Sigmoid colon (tissue), 7 donors: ENCODE results near the gene GPC6. TPM values are rescaled to one million over a fixed set of nuclear protein-coding genes. Genes with fewer than 3 reads are reported as not detected.

Source experiments
- DNase-seq: peaks from one replicate; pipeline ENCODE4 v3.0.0-alpha.2; 2019
- H3K27ac ChIP-seq, 4 donors: fragments of 200-600 bp; sonication (generic); one replicate each; pipeline ENCODE4 v1.5.1; 2016 to 2019; ENCODE audit warnings: mild to moderate bottlenecking in 1 of 4
- H3K27me3 ChIP-seq, 3 donors: fragments of 200-600 bp; sonication (generic); one replicate each; pipeline ENCODE4 v1.5.1; 2019; ENCODE audit warnings: mild to moderate bottlenecking in 1 of 3
- H3K36me3 ChIP-seq, 4 donors: fragments of 200-600 bp; sonication (generic); one replicate each; pipeline ENCODE4 v1.5.1; 2016 to 2019
- H3K4me1 ChIP-seq, 4 donors: fragments of 200-600 bp; sonication (generic); one replicate each; pipeline ENCODE4 v1.5.1; 2017 to 2019
- H3K4me3 ChIP-seq, 4 donors: fragments of 200-600 bp; sonication (generic); one replicate each; pipeline ENCODE4 v1.5.1; 2017 to 2019; ENCODE audit warnings: mild to moderate bottlenecking in 2 of 4, moderate library complexity in 1 of 4
- H3K9me3 ChIP-seq, 4 donors: fragments of 200-600 bp in 3 of 4; sonication (generic) in 3 of 4; one replicate each; pipeline versions ENCODE4 v1.5.1 to v1.6.1; 2013 to 2019
- EP300 ChIP-seq, 4 donors: sonication (generic); formaldehyde crosslinking; IDR thresholded peaks; one replicate each; pipeline ENCODE4 v1.6.1; 2017; ENCODE audit warnings: antibody characterized with exemption in 4 of 4
- POLR2A ChIP-seq, 2 donors: fragments of 450-650 bp; IDR thresholded peaks; one replicate each; pipeline ENCODE4 v1.6.1; 2016; ENCODE audit warnings: antibody characterized with exemption in 2 of 2, mild to moderate bottlenecking in 2 of 2, moderate library complexity in 2 of 2
- POLR2AphosphoS5 ChIP-seq, 4 donors: sonication (generic); formaldehyde crosslinking; IDR thresholded peaks; one replicate each; pipeline ENCODE4 v1.6.1; 2017; ENCODE audit warnings: antibody characterized with exemption in 4 of 4
- WGBS, 2 donors: extraction: QIAGEN DNeasy Blood & Tissue Kit; methylation state at CpG; one replicate each; pipeline ENCODE4 v1.1.7; 2013; 5-methylcytosine and 5-hydroxymethylcytosine counted together
- intact Hi-C: fragments of 100-400 bp; cut with DNase I; formaldehyde crosslinking; loops from one replicate; pipeline ENCODE4 v1.15.1; 2023
- polyA plus RNA-seq, 3 donors: library from polyadenylated mRNA; stranded (reverse); fragments of 200-250 nt; gene quantifications; one replicate each; pipeline ENCODE4 v1.2.3, GENCODE V29; 2013
- total RNA-seq, 4 donors: library from RNA; depleted of rRNA; stranded (reverse); fragments of >200 nt; gene quantifications; one replicate each; pipeline ENCODE4 v1.1.0, GENCODE V29; 2016
- TF ChIP-seq, protein P1 (sequence below), 4 experiments: fragments of 450-650 bp in 3 of 4; fragments of 200-600 bp in 1 of 4; IDR thresholded peaks; one replicate each; pipeline ENCODE4 v1.5.1; 2016 to 2019; ENCODE audit warnings: antibody characterized with exemption in 4 of 4, mild to moderate bottlenecking in 3 of 4, moderate library complexity in 2 of 4
- donor health status: healthy with polysubstance abuse.
- donor health status: Bipolar disorder and iron deficiency.
- donor health status: healthy.

Gene GPC6
- total and polyA plus RNA-seq, 7 donors, result 0.23 to 27.5 (median 14.4) TPM

DNA sequence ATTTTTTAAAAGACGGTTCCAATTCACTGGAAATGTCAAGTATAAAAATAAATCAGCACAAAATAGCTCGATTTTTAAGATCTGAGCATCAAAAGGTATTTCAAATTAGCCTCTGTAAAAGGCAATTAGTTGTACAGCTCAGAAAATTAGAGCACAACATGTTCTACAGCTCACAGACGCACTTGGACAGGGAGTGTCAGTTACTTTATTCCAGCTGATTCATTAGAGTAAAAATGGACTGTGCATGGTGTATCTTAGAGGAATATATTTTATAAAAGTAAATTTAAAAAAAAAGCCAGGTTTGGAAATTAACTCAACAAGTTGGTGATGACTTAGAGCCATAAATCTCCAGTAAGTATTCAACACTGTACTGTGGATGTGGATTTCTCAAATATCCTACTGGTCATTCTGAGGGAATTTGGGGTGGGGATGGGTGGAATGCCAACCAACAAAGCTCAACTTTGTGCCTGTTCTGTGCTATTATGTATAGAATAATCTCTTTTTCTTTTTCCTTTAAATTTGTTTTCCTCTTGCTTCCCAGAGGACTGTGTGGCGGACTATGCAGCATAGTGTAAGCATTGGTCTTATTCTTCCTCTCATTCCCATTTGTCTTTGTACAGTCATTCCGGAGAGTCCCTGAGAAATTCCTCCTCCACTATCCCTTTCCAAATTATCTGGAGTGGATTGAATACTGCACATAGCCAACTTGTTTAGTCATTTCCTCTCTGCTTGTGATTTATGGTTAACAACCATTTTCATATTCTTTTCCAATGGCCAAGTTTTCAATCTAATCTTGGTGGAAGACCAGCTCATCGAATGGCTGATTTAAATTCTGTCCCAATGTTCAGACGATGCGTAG is 1083.6 kb downstream of the GPC6 start:
- no peaks in the 10 kb centered on the region for H3K36me3 ChIP-seq
- intact Hi-C loops, result no loop called here
- 79 to 84% methylated on average over 8 of the region's 8 CpGs for WGBS, 2 donors
- TF ChIP-seq, protein P1, sequence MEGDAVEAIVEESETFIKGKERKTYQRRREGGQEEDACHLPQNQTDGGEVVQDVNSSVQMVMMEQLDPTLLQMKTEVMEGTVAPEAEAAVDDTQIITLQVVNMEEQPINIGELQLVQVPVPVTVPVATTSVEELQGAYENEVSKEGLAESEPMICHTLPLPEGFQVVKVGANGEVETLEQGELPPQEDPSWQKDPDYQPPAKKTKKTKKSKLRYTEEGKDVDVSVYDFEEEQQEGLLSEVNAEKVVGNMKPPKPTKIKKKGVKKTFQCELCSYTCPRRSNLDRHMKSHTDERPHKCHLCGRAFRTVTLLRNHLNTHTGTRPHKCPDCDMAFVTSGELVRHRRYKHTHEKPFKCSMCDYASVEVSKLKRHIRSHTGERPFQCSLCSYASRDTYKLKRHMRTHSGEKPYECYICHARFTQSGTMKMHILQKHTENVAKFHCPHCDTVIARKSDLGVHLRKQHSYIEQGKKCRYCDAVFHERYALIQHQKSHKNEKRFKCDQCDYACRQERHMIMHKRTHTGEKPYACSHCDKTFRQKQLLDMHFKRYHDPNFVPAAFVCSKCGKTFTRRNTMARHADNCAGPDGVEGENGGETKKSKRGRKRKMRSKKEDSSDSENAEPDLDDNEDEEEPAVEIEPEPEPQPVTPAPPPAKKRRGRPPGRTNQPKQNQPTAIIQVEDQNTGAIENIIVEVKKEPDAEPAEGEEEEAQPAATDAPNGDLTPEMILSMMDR (IDR thresholded peaks at IDR 0.05), result no peak
- TF ChIP-seq POLR2AphosphoS5 (IDR thresholded peaks at IDR 0.05) (peak in 2 of 4 donors; percentile 11 to 16), EP300 (IDR thresholded peaks at IDR 0.05) (no peak), POLR2A (IDR thresholded peaks at IDR 0.05) (no peak)
- H3K9me3 ChIP-seq, result no peaks in the 10 kb centered on the region
- peaks cover 2 to 22% (median 17%) of the 10 kb centered on the region in 4 donors for H3K4me1 ChIP-seq
- DNase-seq, result no peak
- H3K27me3 ChIP-seq, result no peaks in the 10 kb centered on the region
- H3K4me3 ChIP-seq, result no peak overlapping the region
- peak overlapping the region in 2 of 4 donors; percentile 21 to 40 for H3K27ac ChIP-seq

DNA sequence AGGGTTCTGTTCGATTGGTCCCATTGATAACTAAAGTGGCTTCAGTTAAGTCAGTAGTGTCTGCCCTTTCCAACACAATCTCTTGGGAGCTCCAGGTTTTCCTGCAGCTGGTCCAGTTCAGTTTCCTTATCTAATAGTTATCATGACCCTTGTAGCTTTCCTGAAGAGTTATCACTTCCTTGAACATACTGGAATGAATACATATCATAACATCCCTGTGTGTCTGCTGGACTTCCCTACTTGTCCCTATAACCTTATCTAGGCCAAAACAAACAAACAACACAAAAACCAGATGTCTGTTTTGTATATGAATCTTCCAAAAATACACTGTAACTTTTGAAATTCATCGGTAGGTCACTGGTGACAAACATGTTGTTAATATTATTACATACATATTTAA is 1085.3 kb downstream of the GPC6 start:
- H3K27me3 ChIP-seq, result no peaks in the 10 kb centered on the region
- no peaks in the 10 kb centered on the region for H3K36me3 ChIP-seq
- H3K27ac ChIP-seq, result no peak overlapping the region
- WGBS, 2 donors, result 69 to 85% methylated on average over 2 of the region's 2 CpGs
- intact Hi-C loops, result no loop called here
- H3K4me3 ChIP-seq, result no peak overlapping the region
- DNase-seq, result no peak
- H3K4me1 ChIP-seq, result peaks cover 2 to 16% (median 11%) of the 10 kb centered on the region in 4 donors
- no peaks in the 10 kb centered on the region for H3K9me3 ChIP-seq
- TF ChIP-seq POLR2AphosphoS5 (IDR thresholded peaks at IDR 0.05) (no peak), POLR2A (IDR thresholded peaks at IDR 0.05) (no peak), EP300 (IDR thresholded peaks at IDR 0.05) (no peak)
- TF ChIP-seq, protein P1 (IDR thresholded peaks at IDR 0.05), result no peak

DNA sequence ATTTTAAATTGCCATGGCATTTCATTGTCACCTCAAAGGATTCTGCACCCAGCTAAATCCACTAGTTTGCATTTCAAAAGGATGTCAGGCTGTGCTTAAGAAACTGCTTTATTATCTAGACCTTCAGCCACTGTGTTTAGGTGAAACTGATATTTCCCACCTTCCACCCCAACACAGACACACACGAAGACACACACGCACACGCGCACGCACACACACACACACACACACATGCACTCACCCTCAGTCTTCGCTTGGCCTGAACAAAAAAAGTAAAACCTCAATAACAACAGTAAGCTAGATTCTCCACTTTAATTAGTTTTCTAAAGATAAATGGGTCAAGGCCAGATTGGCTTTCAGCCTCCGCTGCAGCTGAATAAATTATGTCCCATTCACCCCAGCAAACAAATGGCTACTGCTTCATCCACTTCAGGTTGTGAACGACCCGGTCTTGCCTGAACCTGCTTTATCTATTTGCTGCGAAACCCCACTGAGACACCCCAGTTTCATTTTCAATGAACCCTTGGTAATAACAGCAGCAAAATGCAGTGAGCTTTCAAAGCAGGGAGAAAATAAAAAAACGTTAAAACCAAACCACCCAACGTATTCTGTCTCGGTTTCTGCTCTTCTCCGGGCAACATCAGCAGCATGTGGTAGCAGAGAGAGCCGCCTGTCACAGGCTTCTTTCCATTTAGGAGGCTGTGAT is 1086.1 kb downstream of the GPC6 start:
- DNase-seq, result no peak

DNA sequence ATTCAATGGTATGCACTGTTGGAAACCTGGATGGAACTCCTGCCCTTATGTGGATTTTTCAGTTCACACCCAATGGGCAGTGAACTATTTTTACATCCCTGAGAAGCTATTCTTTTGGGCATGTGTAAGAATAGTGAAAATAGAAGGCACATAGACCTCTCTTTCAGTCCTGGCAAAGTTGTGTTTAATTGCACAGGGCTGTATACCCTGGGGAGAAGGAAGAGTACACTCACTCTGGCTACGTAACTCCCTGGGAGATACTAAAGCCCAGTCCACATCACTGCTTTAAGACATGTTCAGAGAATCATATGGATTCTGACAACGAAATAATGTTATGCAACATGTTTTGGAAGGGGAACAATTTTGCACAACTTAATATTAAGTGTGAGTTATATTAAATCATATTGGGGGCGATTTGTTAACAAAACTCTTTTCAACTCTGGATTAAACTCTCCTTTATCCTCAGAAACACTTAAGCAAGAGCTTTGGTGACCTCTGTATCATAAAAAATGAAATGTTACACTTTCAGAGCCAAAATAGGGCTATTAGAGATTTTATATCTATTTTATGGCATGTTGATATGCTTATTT is 1086.8 kb downstream of the GPC6 start:
- DNase-seq, result no peak
- Histone ChIP-seq H3K36me3 (no peaks in the 10 kb centered on the region), H3K4me3 (no peak overlapping the region), H3K27me3 (no peaks in the 10 kb centered on the region), H3K4me1 (peaks cover 2 to 16% (median 11%) of the 10 kb centered on the region in 4 donors), H3K9me3 (no peaks in the 10 kb centered on the region), H3K27ac (no peak overlapping the region)
- 87 to 88% methylated on average over 3 of the region's 3 CpGs for WGBS, 2 donors
- intact Hi-C loops, result no loop called here
- TF ChIP-seq POLR2AphosphoS5 (IDR thresholded peaks at IDR 0.05), result no peak
- TF ChIP-seq POLR2A (IDR thresholded peaks at IDR 0.05), result no peak
- TF ChIP-seq, protein P1 (IDR thresholded peaks at IDR 0.05), result no peak
- TF ChIP-seq EP300 (IDR thresholded peaks at IDR 0.05), result no peak

More for the DNA sequence above, 1086.1 kb downstream of the GPC6 start:
- Histone ChIP-seq H3K36me3 (no peaks in the 10 kb centered on the region), H3K27me3 (no peaks in the 10 kb centered on the region), H3K4me3 (no peak overlapping the region), H3K9me3 (no peaks in the 10 kb centered on the region), H3K4me1 (peaks cover 2 to 16% (median 11%) of the 10 kb centered on the region in 4 donors), H3K27ac (no peak overlapping the region)
- intact Hi-C loops, result no loop called here
- 82 to 84% methylated on average over 15 of the region's 15 CpGs for WGBS, 2 donors
- no peak for TF ChIP-seq POLR2A (IDR thresholded peaks at IDR 0.05)
- no peak for TF ChIP-seq EP300 (IDR thresholded peaks at IDR 0.05)

DNA sequence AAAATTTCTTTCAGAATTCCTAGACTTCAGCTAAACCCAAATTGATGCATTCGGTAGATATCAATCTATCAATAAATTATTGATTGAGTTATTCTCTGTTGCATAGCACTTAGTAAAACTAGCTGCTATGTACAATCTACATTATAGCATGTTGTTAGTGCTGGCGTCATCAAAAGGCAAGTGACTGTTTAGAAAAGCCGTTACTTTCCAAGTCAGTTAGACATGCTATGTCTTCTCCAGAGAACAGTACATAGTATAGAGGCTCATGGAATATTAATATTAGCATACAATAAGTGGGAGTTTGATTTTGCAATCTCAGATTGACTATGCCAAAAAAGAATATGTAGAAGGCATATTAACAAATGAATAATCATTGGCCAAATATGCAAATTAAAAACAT is 1087.3 kb downstream of the GPC6 start:
- no peaks in the 10 kb centered on the region for H3K27me3 ChIP-seq
- no peak overlapping the region for H3K4me3 ChIP-seq
- peaks cover 2 to 16% (median 11%) of the 10 kb centered on the region in 4 donors for H3K4me1 ChIP-seq
- no peak overlapping the region for H3K27ac ChIP-seq
- DNase-seq, result no peak
- no peaks in the 10 kb centered on the region for H3K36me3 ChIP-seq
- WGBS, 2 donors, result 81 to 86% methylated on average over 3 of the region's 3 CpGs
- intact Hi-C loops, result no loop called here
- TF ChIP-seq EP300 (IDR thresholded peaks at IDR 0.05), result no peak
- TF ChIP-seq, protein P1 (IDR thresholded peaks at IDR 0.05), result no peak
- TF ChIP-seq POLR2AphosphoS5 (IDR thresholded peaks at IDR 0.05), result no peak
- TF ChIP-seq POLR2A (IDR thresholded peaks at IDR 0.05), result no peak
- no peaks in the 10 kb centered on the region for H3K9me3 ChIP-seq
